ENCODE results near the gene TNFRSF6B. TPM values are rescaled to one million over a fixed set of nuclear protein-coding genes. Genes with fewer than 3 reads are reported as not detected.

TNFRSF6B gene
- total RNA-seq, 1 experiment from 2014 or later = not detected

GRCh38 chr20:63694584-63695423, 1.6 kb upstream of the TNFRSF6B start:
- intact Hi-C loops (cut with micrococcal nuclease; ENCODE audit: unreplicated experiment) = no loop called here
- Histone ChIP-seq H3K27ac (no peak overlapping the region), H3K4me1 (replicated peaks; ENCODE audit: insufficient read depth) (peaks cover 38% of the 10 kb centered on the region), H3K9me3 (ENCODE audit: insufficient read depth, low read depth) (no peaks in the 10 kb centered on the region), H3K4me2 (no peak overlapping the region), H3K27me3 (ENCODE audit: insufficient read depth, low read depth) (no peaks in the 10 kb centered on the region), H3K4me3 (no peak overlapping the region), H3K9me2 (ENCODE audit: insufficient read depth) (no peaks in the 10 kb centered on the region), H3K36me3 (ENCODE audit: low read depth) (no peaks in the 10 kb centered on the region), H4K20me1 (ENCODE audit: insufficient read depth) (0 out of 2 replicates have a peak, but pooled peaks cover 3% of the 10 kb centered on the region), H3K79me2 (ENCODE audit: low read depth) (0 out of 2 replicates have a peak, but pooled peaks cover 2% of the 10 kb centered on the region), H3F3A (ENCODE audit: insufficient read depth, low read depth) (peaks cover 58% of the 10 kb centered on the region), H2AFZ (no peak overlapping the region)
- CTCF ChIA-PET = interaction anchor here (0.6 kb wide), 1 partner anchor 496 kb away, joined by 9 read pairs; no protein-coding TSS in a partner anchor
- TF ChIP-seq CTCF (conservative IDR thresholded peaks at IDR 0.05) (no peak), EZH2 (IDR thresholded peaks at IDR 0.05; ENCODE audit: low read depth) (no peak)
- BruUV-seq (replicated peaks) = no TSS peak
- POLR2A ChIA-PET (ENCODE audit: unreplicated experiment) = no interaction called here
- DNase-seq = peak in 1 of 2 experiments; percentile 23

- intact Hi-C loops (cut with micrococcal nuclease; ENCODE audit: unreplicated experiment) = no loop called here
- Histone ChIP-seq H3F3A (ENCODE audit: insufficient read depth, low read depth) (peaks cover 63% of the 10 kb centered on the region), H3K36me3 (ENCODE audit: low read depth) (no peaks in the 10 kb centered on the region), H3K27ac (no peak overlapping the region), H3K9me3 (ENCODE audit: insufficient read depth, low read depth) (no peaks in the 10 kb centered on the region), H3K27me3 (ENCODE audit: insufficient read depth, low read depth) (no peaks in the 10 kb centered on the region), H2AFZ (no peak overlapping the region), H3K4me1 (replicated peaks; ENCODE audit: insufficient read depth) (peaks cover 36% of the 10 kb centered on the region), H3K79me2 (ENCODE audit: low read depth) (0 out of 2 replicates have a peak, but pooled peaks cover 5% of the 10 kb centered on the region), H4K20me1 (ENCODE audit: insufficient read depth) (0 out of 2 replicates have a peak, but pooled peaks cover 3% of the 10 kb centered on the region), H3K4me3 (no peak overlapping the region), H3K4me2 (no peak overlapping the region), H3K9me2 (ENCODE audit: insufficient read depth) (no peaks in the 10 kb centered on the region)
- POLR2A ChIA-PET (ENCODE audit: unreplicated experiment) = interaction anchor here (0.6 to 0.7 kb wide), 2 partner anchors 12 to 14 kb away, joined by 3 read pairs; partner anchors contain the start of genes ARFRP1 and ZGPAT
- TF ChIP-seq CTCF (conservative IDR thresholded peaks at IDR 0.05) (no peak), EZH2 (IDR thresholded peaks at IDR 0.05; ENCODE audit: low read depth) (no peak)
- peak in 1 of 2 experiments; percentile 33 for DNase-seq
- BruUV-seq (replicated peaks) = no TSS peak
- CTCF ChIA-PET = no interaction called here
Measured at GRCh38 chr20:63695424-63696305, 787 bp upstream of the TNFRSF6B start.

GRCh38 chr20:63696306-63696627, 185 bp upstream of the TNFRSF6B start:
- BruUV-seq (replicated peaks) = no TSS peak
- no peak overlapping the region for H2AFZ ChIP-seq
- H3K9me3 ChIP-seq (ENCODE audit: insufficient read depth, low read depth) = no peaks in the 10 kb centered on the region
- intact Hi-C loops (cut with micrococcal nuclease; ENCODE audit: unreplicated experiment) = no loop called here
- peaks cover 30% of the 10 kb centered on the region for H3K4me1 ChIP-seq (replicated peaks; ENCODE audit: insufficient read depth)
- no peak overlapping the region for H3K27ac ChIP-seq
- no peaks in the 10 kb centered on the region for H3K27me3 ChIP-seq (ENCODE audit: insufficient read depth, low read depth)
- no peak for TF ChIP-seq EZH2 (IDR thresholded peaks at IDR 0.05; ENCODE audit: low read depth)
- no peak for TF ChIP-seq CTCF (conservative IDR thresholded peaks at IDR 0.05)
- no peaks in the 10 kb centered on the region for H3K36me3 ChIP-seq (ENCODE audit: low read depth)
- peak in 1 of 2 experiments; percentile 28 for DNase-seq
- 0 out of 2 replicates have a peak, but pooled peaks cover 3% of the 10 kb centered on the region for H4K20me1 ChIP-seq (ENCODE audit: insufficient read depth)
- ChIA-PET CTCF (no interaction called here), POLR2A (ENCODE audit: unreplicated experiment) (interaction anchor here (0.6 to 0.7 kb wide), 2 partner anchors 12 to 15 kb away, joined by 3 read pairs; partner anchors contain the start of genes ARFRP1 and ZGPAT)
- H3K79me2 ChIP-seq (ENCODE audit: low read depth) = 0 out of 2 replicates have a peak, but pooled peaks cover 5% of the 10 kb centered on the region
- H3K4me3 ChIP-seq = no peak overlapping the region
- H3K9me2 ChIP-seq (ENCODE audit: insufficient read depth) = no peaks in the 10 kb centered on the region
- H3F3A ChIP-seq (ENCODE audit: insufficient read depth, low read depth) = peaks cover 63% of the 10 kb centered on the region
- no peak overlapping the region for H3K4me2 ChIP-seq

All from PC-9 (cell line).